ENCODE data around the gene SEMA7A. TPM values are rescaled to one million over a fixed set of nuclear protein-coding genes. Genes with fewer than 3 reads are reported as not detected.

Gene SEMA7A
- total RNA-seq, 6 experiments from 2014 or later, result 115 to 196 (median 129) TPM

GRCh38 chr15:74377831-74378766 is 55.7 kb downstream of the SEMA7A start:
- peak overlapping the region; percentile 31; the same call in 1 of the 2 replicates for H3K27ac Mint-ChIP-seq
- peaks cover 4% of the 10 kb centered on the region; the same call in 1 of the 2 replicates for H3K27me3 Mint-ChIP-seq (ENCODE audit: insufficient read depth)
- H3K4me3 Mint-ChIP-seq, result no peak overlapping the region

GRCh38 chr15:74376825-74377581 is 56.8 kb downstream of the SEMA7A start:
- no peak for TF ChIP-seq CTCF (IDR thresholded peaks at IDR 0.05)
- H3K4me1 Mint-ChIP-seq (ENCODE audit: low read depth), result peaks cover 37% of the 10 kb centered on the region
- no peak overlapping the region for H3K4me3 Mint-ChIP-seq
- H3K36me3 Mint-ChIP-seq (ENCODE audit: low read depth), result no peaks in the 10 kb centered on the region
- DNase-seq, result no peak
- H3K9me3 Mint-ChIP-seq, result no peaks in the 10 kb centered on the region
- no peak overlapping the region for H3K27ac Mint-ChIP-seq
- peaks cover 10% of the 10 kb centered on the region; the same call in 1 of the 2 replicates for H3K27me3 Mint-ChIP-seq (ENCODE audit: insufficient read depth)

More at GRCh38 chr15:74377831-74378766, 55.7 kb downstream of the SEMA7A start:
- no peaks in the 10 kb centered on the region for H3K36me3 Mint-ChIP-seq (ENCODE audit: low read depth)
- DNase-seq, result no peak
- peaks cover 47% of the 10 kb centered on the region for H3K4me1 Mint-ChIP-seq (ENCODE audit: low read depth)
- H3K9me3 Mint-ChIP-seq, result no peaks in the 10 kb centered on the region
- no peak for TF ChIP-seq CTCF (IDR thresholded peaks at IDR 0.05)

GRCh38 chr15:74376226-74376625 is 57.5 kb downstream of the SEMA7A start:
- no peaks in the 10 kb centered on the region for H3K9me3 Mint-ChIP-seq
- peaks cover 29% of the 10 kb centered on the region for H3K4me1 Mint-ChIP-seq (ENCODE audit: low read depth)
- H3K27me3 Mint-ChIP-seq (ENCODE audit: insufficient read depth), result peaks cover 13% of the 10 kb centered on the region
- no peak for TF ChIP-seq CTCF (IDR thresholded peaks at IDR 0.05)
- no peaks in the 10 kb centered on the region for H3K36me3 Mint-ChIP-seq (ENCODE audit: low read depth)
- no peak overlapping the region for H3K4me3 Mint-ChIP-seq
- DNase-seq, result no peak
- H3K27ac Mint-ChIP-seq, result no peak overlapping the region

GRCh38 chr15:74375303-74375693 is 58.5 kb downstream of the SEMA7A start:
- TF ChIP-seq CTCF (IDR thresholded peaks at IDR 0.05), result peak; percentile 92
- Mint-ChIP-seq H3K9me3 (no peaks in the 10 kb centered on the region), H3K27ac (no peak overlapping the region), H3K4me3 (peak overlapping the region; percentile 84; the same call in 1 of the 2 replicates), H3K4me1 (ENCODE audit: low read depth) (peaks cover 25% of the 10 kb centered on the region), H3K36me3 (ENCODE audit: low read depth) (no peaks in the 10 kb centered on the region), H3K27me3 (ENCODE audit: insufficient read depth) (peaks cover 16% of the 10 kb centered on the region)
- peak; percentile 74 for DNase-seq

- no peak for TF ChIP-seq CTCF (IDR thresholded peaks at IDR 0.05)
- Mint-ChIP-seq H3K4me3 (peak overlapping the region; percentile 84), H3K4me1 (ENCODE audit: low read depth) (peaks cover 25% of the 10 kb centered on the region), H3K9me3 (no peaks in the 10 kb centered on the region), H3K27ac (no peak overlapping the region), H3K36me3 (ENCODE audit: low read depth) (no peaks in the 10 kb centered on the region), H3K27me3 (ENCODE audit: insufficient read depth) (peaks cover 19% of the 10 kb centered on the region)
- no peak for DNase-seq
Observed at GRCh38 chr15:74374648-74375302, 59.0 kb downstream of the SEMA7A start.

All from HFFc6 (cell line).